GM21737 (cell line): Measurements from ENCODE around the gene COMT.

Source experiments
- ATAC-seq: cut with Tn5 transposase; IDR thresholded peaks from one replicate; pipeline ENCODE4 v1.9.1; 2021; ENCODE audit warnings: mild to moderate bottlenecking, moderate library complexity; ENCODE audit not compliant: unreplicated experiment

The COMT gene

DNA sequence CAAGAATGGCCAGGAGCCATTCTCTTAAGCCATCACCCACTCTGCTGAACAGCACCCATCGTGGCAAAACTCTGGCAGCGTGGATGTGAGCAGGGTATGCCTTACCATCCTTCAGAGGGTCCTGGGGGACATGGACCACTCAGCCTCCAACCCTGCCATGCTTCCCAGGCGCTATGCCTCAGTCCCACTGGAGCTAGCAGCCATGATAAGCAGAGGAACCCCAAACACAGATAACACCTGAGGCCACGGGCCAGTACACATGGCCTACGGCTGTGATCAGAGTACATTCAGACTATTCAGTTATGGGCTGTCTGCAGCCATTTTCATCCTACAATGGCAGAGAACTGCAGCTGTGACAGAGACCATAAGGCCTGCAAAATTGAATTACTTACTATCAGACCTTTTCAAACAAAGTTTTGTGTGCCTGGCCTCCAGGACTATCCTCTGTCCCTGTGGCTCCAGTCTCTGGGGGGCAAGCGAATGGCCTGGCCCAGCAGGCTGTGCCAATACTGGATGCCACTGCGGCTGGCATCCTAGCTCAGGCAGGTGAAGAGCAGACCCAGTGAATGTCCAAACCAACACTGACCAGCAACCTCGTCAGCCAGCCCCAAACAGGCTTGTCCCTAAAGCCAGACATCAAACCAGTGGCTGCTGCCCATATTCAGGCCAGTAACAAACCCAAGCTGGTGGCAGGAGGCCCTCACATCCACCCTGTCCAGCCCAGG lies 68.2 kb downstream of the COMT start:
- ATAC-seq: no peak

DNA sequence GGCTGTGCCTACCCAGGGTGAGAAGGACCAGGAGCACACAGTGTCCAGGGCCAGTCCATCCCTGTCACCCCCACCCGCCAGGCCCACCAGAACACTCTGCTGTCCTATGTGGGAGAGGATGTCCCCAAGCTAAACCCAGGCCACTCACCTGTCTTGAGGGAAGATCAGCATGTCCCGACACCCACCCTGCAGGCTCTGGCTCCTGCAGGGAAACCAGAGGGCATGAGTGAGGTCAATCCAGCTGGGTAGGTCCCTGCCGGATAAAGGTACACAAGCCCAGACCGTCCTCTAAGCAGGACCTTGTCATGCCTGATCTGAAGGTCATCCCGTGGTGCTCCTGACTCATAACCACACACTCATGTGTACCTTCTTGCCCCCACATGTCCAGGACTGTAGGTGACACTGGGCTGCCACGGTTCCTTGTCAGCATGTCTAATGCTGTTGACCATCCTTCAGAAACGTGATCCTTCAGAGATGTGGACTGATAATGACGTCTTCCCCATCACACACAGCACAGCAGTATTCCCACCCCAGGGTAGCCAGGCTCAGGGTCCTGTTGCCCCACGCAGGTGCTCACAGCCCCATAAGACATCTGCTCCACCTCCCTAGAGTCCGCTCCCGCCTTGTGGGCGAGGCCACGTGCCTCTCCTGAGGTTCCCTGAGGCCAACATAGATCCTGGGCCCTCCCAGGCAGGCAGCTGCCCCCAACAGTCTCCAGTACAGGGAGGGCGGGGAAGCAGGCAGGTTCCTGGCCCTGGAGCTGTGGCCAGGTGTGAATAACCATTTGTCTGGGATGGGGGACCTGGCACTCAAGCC lies 68.9 kb downstream of the COMT start:
- no peak for ATAC-seq

DNA sequence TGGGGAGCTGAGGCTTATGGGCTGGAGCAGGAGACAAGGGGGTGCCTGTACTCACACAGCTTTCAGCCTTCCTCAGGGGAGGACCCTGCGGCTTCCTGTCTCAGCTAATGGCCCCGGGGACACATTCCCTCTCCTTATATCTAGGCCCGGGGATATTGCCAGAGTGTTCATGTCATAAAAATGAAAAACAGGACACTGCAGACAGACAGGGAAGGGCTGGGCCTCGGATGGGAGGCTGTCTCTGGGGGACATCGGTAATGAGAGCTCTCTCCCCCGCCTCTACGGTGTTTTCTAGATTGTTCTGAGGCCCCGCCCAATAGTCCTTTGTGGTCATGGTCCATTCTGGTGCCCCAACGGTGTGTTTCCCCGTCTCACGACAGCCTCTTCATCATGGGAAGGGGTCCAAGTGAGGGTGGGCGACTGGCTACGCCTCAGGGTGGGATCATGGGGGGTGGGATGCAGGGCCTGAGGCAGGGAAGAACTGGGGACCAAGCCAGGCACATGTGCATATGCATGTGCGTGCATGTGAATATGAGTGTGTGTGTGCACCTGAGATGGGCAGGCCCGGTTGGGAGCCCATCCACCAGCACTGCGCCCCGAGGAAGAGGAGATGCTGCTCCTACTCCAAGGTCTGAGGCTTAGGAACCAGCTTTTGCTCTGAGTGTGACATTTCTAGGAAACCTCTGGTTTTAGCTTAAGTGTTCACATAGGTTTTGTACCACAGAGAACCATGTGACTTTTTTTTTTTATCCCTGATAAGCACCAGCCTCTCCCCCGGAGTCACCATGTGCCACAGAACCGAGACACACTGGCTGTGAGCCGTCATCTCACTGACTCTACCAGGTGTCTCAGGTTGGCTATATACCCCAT lies 69.8 kb downstream of the COMT start:
- no peak for ATAC-seq

DNA sequence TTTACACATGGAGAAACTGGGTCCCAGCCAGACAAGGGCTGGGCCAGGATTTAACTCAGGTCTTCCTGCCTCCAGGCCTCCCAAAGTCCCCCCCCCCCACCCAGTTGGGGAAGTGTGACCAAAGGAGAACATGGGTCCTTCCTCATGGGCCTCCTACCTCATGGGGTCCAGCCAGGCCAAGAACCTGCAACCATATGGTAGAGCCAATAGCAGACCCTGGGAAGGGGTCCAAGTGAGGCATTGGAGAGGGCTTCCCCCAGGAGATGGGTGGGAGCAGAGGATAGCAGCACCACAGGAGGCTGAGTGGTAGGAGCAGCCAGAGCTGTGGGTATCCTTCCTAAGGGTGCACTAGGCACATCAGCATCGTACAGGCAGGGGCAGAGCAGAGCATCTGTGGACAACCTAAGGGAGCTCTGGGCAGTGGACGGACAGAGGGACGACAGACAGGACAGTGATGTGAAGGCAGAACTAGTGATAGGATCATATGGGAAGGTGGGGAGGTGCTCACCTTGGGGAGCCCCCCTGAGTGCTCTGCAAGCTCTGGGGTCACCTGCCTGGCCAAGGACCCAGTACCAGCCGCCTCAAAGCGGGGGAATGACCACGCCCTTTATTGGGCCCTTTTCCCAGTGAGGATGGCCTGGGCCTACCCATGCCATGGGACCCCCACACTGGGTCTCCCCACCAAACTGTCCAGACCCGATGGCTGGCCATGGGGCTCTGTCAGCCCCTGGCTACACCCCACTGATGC lies 70.6 kb downstream of the COMT start:
- no peak for ATAC-seq

DNA sequence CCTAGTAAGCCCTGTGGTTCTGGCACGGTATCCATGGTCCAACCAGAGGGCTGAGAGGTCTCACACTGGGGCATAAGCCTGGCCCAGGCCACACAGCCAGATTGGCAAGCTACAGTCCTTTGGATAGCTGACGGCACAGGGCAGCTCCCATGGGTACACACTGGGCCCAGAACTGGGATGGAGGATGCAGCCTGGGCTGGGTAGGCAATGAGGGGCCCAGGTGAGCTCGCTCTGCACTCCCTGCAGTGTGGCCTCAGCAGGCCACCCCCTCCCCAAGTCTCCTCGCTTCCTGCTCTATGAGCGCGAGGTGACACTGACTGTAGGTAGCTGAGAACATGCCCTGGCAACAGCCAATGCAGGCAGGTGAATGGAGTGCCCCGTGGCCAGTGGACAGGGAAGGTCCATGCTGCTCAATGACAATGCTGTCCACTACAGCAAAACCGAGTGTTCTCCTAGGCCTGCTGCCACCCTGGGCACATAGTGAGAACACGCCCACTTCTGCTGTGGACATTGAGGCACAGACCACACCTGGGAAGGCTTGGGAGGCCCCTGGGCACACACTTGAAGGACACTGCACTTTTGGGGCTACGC lies 71.3 kb downstream of the COMT start:
- ATAC-seq: no peak

DNA sequence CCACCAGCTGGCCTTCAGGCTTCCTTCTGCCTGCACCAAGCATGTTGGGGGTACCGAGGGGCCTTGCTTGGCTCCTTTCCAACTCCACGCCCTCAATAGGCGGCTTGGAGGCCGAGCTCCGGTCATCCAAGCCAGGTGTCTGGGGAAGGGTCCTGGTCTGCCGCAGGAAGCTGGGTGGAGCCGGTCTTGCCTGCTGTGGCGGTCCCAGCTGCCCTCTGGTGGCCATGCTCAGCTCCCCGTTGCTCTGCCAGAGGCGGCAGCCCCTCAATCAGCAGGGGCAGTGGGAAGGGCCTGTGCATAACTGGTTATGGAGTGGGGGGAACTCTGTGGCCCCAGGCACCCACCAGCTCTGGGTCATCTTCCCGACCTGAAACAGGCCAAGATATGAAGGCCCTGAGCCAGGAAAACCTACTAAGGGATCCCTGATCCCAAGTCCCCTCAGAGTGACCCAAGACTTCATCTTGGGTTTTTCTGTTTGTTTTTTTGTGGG lies 71.9 kb downstream of the COMT start:
- no peak for ATAC-seq

DNA sequence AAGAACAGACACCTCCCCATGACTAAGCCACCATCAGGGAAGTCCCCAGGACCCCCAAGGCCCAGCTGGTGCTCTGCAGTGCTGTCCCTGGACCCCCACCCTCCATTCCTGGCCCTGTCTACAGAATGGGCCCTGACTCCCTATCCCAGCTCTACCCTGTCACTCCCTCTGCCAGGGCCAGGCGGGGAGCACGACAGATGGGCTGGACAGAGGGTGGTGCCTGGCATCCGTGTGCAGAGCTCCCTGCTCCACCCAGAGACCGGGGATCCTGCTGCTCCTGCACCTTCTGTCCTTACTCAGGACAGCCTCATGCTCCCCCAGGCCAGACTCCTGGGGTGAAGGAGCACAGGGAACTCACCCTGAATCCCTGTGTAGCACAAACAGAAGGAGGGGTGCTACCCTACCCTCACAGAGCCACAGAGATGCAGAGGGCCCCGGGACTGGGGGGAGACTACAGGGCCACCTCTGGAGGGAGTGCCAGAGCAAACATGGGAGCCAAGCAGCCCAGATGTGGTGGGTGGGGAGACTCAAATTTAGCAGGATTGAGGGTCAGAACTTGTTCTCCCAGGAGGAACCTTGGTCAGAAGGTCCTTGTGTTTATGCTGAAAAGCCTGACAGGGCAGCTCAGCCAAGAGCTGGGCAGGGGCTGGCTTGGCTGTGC lies 73.1 kb downstream of the COMT start:
- no peak for ATAC-seq

DNA sequence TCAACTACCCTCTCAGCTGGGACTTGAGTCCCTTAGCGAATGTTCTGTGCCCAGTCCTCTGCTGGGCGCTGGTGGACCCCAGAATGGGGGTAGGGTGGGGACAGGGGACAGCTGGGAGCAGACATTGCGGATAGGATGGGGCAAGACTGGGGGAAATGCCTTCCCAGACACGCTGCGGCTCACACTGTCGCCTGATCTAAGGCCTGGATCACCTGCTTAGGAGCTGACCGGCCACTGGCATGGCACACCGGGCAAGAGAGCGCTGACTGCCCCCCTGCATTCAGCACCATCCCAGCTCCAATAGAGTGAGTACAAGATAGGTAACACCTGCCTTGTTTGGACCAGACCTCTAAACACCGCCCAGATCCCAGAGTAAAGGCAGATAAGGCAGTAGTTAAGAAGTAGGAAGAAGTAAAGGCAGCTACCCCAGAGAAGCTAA lies 73.6 kb downstream of the COMT start:
- no peak for ATAC-seq

DNA sequence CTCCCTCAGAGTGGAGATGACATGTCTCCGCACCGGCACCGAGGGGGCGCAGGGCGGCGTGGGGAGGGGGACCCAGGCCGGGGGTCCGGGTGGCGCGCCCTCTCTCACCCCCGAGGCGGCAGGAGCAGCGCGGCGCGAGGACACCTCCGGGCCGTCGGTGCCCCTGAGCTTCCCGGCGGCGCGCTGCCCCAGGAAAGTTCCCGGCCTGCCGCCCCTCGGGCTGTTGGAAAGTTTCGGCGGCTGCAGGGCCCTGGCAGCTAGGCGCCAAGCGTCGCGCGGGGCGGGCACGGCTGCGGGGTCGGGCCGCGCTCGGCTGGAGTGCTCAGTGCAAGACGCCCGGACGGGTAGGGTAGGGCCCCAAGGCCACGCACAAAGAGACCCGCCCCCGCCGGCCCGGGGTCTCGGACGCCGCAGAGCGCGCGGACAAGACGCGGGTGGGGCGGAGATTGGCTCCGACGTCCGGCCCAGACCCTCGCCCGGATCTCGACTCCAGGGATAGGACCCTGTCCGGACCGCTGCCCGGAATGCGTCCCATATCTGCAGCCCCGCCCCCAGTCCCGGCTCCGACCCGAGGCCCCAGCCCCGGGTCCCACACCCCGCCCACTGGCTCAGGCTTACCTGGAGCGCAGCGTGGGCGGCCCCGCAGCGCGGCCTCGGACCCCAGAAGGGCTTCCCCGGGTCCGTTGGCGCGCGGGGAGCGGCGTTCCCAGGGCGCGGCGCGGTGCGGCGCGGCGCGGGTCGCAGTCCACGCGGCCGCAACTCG lies 74.6 kb downstream of the COMT start:
- no peak for ATAC-seq

DNA sequence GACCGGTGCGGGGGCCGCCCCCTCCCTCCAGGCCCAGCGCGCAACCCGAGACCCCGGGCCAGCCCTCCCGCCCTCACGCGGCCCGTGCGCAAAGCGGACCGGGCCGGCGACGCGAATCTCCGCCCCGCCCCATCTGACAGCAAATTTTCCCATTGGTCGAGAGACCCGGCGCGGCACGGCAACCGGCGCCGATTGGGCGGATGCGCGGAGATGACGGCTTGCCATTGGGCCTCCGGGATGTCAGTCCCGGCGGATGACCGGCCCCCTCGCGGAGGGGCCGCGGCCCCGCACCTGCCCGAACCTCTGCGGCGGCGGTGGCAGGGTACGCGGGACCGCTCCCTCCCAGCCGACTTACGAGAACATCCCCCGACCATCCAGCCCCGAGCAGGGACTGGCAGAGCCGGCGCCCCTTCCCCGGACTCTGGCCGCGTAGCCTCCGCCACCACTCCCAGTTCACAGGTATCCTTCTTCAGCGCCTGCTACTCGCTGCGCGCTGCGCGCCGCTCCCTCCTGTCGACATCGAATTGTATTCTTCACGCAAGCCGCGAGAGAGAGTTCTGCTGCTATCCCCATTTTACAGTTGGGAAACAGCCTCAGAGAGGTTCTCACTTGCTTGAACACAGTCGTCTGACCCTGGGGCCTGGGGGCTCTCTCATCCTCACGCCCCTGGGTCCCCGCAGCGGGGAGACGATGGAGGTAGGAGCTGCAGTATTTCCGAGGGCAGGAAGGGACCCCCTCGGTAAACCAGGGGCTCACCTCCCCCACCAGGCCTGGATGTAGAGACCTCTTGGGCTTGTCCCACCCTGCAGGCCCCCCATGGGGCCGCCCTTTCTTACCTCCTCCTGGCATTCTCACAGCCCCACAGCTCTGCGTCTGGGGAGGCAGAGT lies 75.4 kb downstream of the COMT start, which contains the start of gene ARVCF:
Gene ARVCF, minus strand, starts transcription at position 90 of the 888 bp plus-strand sequence. CDS start 26,029 bp downstream, outside the sequence.
- ATAC-seq: peak; percentile 38

DNA sequence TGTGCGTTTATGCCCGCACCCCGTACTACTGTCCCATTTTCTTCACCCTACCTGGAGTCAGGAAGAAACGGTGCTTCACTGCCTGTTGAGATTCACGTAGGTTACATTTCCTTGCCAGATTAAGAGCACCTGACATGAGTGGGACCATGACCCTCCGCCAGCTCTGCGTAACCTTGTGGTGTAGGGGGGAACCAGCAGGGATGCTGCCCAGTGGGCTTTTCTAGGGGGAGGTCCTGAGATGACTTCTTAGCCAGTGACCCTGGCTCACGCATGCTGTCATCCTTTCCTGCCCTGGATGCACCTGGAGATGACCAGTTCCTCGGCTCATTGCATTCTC lies 76.0 kb downstream of the COMT start:
- no peak for ATAC-seq

DNA sequence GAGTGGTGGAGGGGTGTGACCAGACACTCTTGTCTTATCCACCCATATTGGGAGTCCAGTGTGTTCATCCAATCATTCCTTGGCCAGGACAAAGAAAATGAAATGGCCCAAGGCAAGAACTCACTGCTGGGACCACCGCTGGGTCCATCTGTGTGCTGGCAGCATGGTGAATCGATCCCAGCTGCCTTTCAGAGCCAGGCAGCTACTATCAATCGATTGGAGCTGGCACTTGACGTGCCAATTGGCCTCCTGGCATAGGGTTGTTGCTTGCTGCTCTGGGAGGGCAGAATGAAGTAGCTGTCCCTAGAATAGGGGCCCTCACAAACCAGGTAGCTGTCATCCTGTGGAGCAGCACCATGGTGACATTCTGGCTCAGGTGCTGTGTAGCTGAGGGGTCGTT lies 76.4 kb downstream of the COMT start:
- ATAC-seq: no peak
